ENCODE results near the gene KDM8. TPM values are rescaled to one million over a fixed set of nuclear protein-coding genes. Genes with fewer than 3 reads are reported as not detected.

Gene KDM8
- total RNA-seq, 1 experiment from 2014 or later, result 10.9 TPM

DNA sequence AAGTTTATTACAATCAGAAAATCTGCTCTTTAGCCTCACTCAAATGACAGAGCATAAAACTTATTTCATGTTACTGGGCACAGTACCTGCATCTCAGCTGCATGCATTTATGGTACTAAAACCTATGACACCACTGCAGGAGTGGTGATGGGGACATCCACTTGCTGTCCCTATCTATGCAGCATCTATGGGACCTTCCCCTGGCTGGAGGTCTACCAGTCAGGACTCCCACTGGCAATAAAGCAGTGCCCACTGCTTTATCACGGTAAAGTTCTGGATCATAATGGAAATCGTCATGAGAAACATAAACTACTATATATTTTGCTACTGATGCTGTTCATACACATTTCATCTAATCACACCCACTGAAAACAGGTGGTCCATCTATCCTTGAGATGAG is 39.1 kb downstream of the KDM8 start (continued):
- no peak for TF ChIP-seq ZNF532 (CRISPR knock-in tag; IDR thresholded peaks at IDR 0.05; ENCODE audit: borderline replicate concordance)
- no peak for TF ChIP-seq AR (CRISPR knock-in tag; IDR thresholded peaks at IDR 0.05)
- TF ChIP-seq ZNF416 (CRISPR knock-in tag; IDR thresholded peaks at IDR 0.05), result no peak
- no peak for TF ChIP-seq SOX15 (CRISPR knock-in tag; IDR thresholded peaks at IDR 0.05)

GRCh38 chr16:27242868-27243590 is 39.7 kb downstream of the KDM8 start:
- ATAC-seq (peak; percentile 77), DNase-seq (ENCODE audit: low spot score) (no peak)
- Mint-ChIP-seq H3K27ac (peak overlapping the region; percentile 68; the same call in 1 of the 2 replicates), H3K27me3 (ENCODE audit: low read depth) (no peaks in the 10 kb centered on the region), H3K9me3 (no peaks in the 10 kb centered on the region), H3K4me1 (peaks cover 24% of the 10 kb centered on the region), H3K4me3 (no peak overlapping the region), H3K36me3 (no peaks in the 10 kb centered on the region)
- POLR2A ChIA-PET, result no interaction called here
- CTCF ChIA-PET, result interaction anchor here (0.7 to 3.5 kb wide), 7 partner anchors 9 to 133 kb away, joined by 4 to 22 read pairs (median 5); no protein-coding TSS in a partner anchor
- TF ChIP-seq JUN (CRISPR knock-in tag; IDR thresholded peaks at IDR 0.05) (no peak), SMAD4 (CRISPR knock-in tag; IDR thresholded peaks at IDR 0.05) (no peak), ZNF532 (CRISPR knock-in tag; IDR thresholded peaks at IDR 0.05; ENCODE audit: borderline replicate concordance) (no peak), ZNF671 (CRISPR knock-in tag; IDR thresholded peaks at IDR 0.05) (no peak), NR3C1 (CRISPR knock-in tag; conservative IDR thresholded peaks at IDR 0.05; ENCODE audit: low read depth) (no peak), ZNF416 (CRISPR knock-in tag; IDR thresholded peaks at IDR 0.05) (no peak), ZNF423 (CRISPR knock-in tag; IDR thresholded peaks at IDR 0.05) (0 out of 2 replicates have a peak, but pooled peaks have one; percentile 39)

DNA sequence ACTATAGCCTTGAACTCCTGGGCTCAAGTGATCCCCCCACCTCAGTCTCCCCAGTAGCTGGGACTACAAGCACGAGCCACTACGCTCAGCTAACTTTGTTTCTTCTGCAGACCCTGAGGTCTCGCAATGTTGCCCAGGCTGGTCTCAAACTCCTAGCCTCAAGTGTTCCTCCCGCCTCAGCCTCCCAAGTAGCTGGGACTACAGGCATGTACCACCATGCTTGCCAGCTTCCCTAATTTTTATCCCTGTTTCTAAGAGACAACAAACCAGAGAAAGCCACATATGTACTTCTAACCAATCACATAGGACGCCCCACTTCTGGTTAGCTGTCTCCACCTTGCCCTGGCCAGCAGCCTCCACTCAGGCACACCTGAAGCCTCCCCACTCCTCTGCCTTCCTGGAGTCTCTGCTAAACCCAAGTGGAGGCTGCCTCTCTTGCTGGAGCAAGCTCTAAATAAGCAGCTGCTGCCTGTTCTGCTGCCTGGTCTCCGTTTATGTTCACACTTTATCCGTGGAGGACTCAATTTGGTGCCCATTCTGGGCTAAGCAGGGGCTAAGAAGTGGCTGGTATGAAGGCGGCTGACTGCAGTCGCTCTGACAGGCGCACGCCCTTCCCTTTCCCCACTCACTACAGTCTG is 40.5 kb downstream of the KDM8 start:
- CTCF ChIA-PET, result interaction anchor here (1.1 to 3.5 kb wide), 5 partner anchors 10 to 134 kb away, joined by 4 to 22 read pairs (median 6); no protein-coding TSS in a partner anchor
- POLR2A ChIA-PET, result no interaction called here
- no peak for ATAC-seq
- Mint-ChIP-seq H3K27me3 (ENCODE audit: low read depth) (no peaks in the 10 kb centered on the region), H3K9me3 (no peaks in the 10 kb centered on the region), H3K27ac (peak overlapping the region; percentile 31), H3K4me3 (no peak overlapping the region), H3K36me3 (no peaks in the 10 kb centered on the region), H3K4me1 (peaks cover 20% of the 10 kb centered on the region)
- DNase-seq (ENCODE audit: low spot score), result no peak
- no peak for TF ChIP-seq TP53 (CRISPR knock-in tag; IDR thresholded peaks at IDR 0.05)
- no peak for TF ChIP-seq E2F1 (CRISPR knock-in tag; IDR thresholded peaks at IDR 0.05)
- TF ChIP-seq RORB (CRISPR knock-in tag; IDR thresholded peaks at IDR 0.05), result no peak
- no peak for TF ChIP-seq E2F5 (CRISPR knock-in tag; IDR thresholded peaks at IDR 0.05)
- no peak for TF ChIP-seq TEAD4 (CRISPR knock-in tag; IDR thresholded peaks at IDR 0.05)
- TF ChIP-seq MYBL2 (CRISPR knock-in tag; IDR thresholded peaks at IDR 0.05), result no peak
- TF ChIP-seq NFE2L1 (CRISPR knock-in tag; IDR thresholded peaks at IDR 0.05), result no peak
- TF ChIP-seq, protein P1, sequence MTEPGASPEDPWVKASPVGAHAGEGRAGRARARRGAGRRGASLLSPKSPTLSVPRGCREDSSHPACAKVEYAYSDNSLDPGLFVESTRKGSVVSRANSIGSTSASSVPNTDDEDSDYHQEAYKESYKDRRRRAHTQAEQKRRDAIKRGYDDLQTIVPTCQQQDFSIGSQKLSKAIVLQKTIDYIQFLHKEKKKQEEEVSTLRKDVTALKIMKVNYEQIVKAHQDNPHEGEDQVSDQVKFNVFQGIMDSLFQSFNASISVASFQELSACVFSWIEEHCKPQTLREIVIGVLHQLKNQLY (CRISPR knock-in tag; IDR thresholded peaks at IDR 0.05), result no peak
